Measurements from ENCODE around the gene RGS19. TPM values are rescaled to one million over a fixed set of nuclear protein-coding genes. Genes with fewer than 3 reads are reported as not detected.
A peak's percentile ranks its signal among the peaks of the same experiment; 100 is the strongest.
"Not testable (repeated sequence)": the region's sequence is repeated elsewhere in the genome, so short reads cannot be mapped to it uniquely, and the experiment has no call there.

Gene RGS19, protein sequence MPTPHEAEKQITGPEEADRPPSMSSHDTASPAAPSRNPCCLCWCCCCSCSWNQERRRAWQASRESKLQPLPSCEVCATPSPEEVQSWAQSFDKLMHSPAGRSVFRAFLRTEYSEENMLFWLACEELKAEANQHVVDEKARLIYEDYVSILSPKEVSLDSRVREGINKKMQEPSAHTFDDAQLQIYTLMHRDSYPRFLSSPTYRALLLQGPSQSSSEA
- 17.2 and 18.8 TPM in 2 replicates for total RNA-seq (2014; rRNA removed; shearing (Covaris generic))

DNA sequence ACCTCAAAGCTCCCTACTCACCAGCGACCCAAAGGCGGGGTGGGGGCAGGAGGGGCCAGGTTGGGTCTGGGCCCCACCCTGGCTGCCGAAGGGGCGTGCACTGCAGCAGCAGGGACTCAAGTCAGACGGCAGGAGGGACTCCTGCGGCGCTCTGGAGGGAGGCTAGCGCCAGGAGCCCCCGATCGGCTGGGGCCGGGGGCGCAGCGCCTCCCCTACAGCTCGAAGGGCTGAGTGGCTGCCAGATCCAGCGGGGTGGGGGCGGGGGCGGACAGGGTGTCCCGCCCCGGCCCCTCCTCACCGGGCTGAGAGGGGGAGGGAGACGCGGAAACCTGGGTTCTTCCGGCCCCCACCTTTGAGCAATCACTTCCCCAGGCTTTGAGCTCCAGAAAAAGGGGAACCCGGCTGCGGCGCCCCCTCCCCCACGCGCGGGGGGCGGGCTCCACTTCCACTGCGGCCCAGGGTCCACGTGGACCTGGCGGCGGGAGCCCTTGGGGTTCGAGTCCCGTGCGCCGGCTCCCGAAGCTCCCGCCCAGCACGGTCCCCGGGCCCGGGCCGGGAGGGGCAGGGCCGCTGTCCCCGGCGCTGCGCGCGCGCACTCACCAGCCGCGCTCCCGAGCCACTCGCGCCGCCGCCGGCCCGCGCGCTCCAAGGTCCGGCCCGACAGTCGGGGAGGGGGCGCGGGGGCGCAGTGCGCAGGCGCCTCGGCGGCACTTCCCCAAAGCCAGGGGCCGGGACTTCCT, at the start of gene RGS19:
TSS of gene RGS19 (minus strand) at position 246 of the 740 bp plus-strand sequence. CDS start 2,632 bp downstream, outside the sequence.
- H3K36me3 ChIP-seq = no peaks in the 10 kb centered on the region
- peaks cover 15% of the 10 kb centered on the region for H3K27me3 ChIP-seq
- H3K4me1 ChIP-seq = peaks cover 21% of the 10 kb centered on the region
- DNase-seq = peak; percentile 76 to 86
- H3K4me3 ChIP-seq = peak within 1 kb of the TSS; percentile 73
- peak within 1 kb of the TSS; percentile 4; the same call in 1 of the 2 replicates for H3K27ac ChIP-seq
- H3K9me3 ChIP-seq (replicated peaks) = no peaks in the 10 kb centered on the region

DNA sequence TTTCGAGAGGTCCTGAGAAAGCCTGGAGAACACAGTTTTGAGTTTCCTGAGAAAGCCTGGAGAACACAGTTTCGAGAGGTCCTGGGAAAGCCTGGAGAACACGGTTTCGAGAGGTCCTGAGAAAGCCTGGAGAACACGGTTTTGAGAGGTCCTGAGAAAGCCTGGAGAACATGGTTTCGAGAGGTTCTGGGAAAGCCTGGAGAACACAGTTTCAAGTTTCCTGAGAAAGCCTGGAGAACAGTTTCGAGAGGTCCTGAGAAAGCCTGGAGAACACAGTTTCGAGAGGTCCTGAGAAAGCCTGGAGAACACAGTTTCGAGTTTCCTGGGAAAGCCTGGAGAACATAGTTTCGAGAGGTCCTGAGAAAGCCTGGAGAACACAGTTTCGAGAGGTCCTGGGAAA, 44.2 kb upstream of the RGS19 start:
- H3K27ac ChIP-seq, H3K4me3 ChIP-seq: not testable (repeated sequence)

DNA sequence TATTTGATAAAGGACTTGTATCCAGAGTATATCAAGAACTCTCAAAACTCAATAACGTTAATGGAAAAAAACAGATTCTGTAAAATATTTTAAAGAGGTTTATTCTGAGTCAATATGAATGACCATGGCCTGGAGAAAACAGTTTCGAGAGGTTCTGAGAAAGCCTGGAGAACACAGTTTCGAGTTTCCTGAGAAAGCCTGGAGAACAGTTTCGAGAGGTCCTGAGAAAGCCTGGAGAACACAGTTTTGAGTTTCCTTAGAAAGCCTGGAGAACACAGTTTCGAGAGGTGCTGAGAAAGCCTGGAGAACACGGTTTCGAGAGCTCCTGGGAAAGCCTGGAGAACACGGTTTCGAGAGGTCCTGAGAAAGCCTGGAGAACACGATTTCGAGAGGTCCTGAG, 43.6 kb upstream of the RGS19 start:
- not testable (repeated sequence) for DNase-seq; H3K4me1 ChIP-seq; H3K27ac ChIP-seq; H3K9me3 ChIP-seq (replicated peaks); H3K36me3 ChIP-seq; H3K4me3 ChIP-seq
- peaks cover 11% of the 10 kb centered on the region; the same call in 1 of the 2 replicates for H3K27me3 ChIP-seq

More for the DNA sequence above, 44.2 kb upstream of the RGS19 start:
- not testable (repeated sequence) for DNase-seq; H3K4me1 ChIP-seq; H3K9me3 ChIP-seq (replicated peaks); H3K36me3 ChIP-seq
- peaks cover 11% of the 10 kb centered on the region; the same call in 1 of the 2 replicates for H3K27me3 ChIP-seq

DNA sequence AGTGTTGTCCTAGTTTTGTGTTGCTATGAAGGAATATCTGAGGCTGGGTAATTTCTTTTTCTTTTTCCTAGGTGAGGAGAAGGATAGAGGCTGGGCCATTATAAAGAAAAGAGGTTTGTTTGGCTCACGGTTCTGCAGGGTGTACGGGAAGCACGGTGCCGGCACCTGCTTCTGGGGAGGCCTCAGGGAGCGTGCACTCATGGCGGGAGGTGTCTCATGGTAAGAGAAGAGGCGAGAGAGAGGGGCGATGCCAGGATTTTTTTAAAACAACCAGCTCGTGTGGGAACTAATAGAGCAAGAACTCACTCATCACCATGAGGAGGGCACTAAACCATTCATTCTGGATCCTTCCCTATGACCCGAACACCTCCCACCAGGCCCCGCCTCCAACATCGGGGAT, 42.3 kb upstream of the RGS19 start:
- no peak for DNase-seq
- H3K36me3 ChIP-seq = no peaks in the 10 kb centered on the region
- H3K4me3 ChIP-seq = no peak overlapping the region
- peaks cover 11% of the 10 kb centered on the region; the same call in 1 of the 2 replicates for H3K27me3 ChIP-seq
- no peak overlapping the region for H3K27ac ChIP-seq
- no peaks in the 10 kb centered on the region for H3K4me1 ChIP-seq
- no peaks in the 10 kb centered on the region for H3K9me3 ChIP-seq (replicated peaks)

DNA sequence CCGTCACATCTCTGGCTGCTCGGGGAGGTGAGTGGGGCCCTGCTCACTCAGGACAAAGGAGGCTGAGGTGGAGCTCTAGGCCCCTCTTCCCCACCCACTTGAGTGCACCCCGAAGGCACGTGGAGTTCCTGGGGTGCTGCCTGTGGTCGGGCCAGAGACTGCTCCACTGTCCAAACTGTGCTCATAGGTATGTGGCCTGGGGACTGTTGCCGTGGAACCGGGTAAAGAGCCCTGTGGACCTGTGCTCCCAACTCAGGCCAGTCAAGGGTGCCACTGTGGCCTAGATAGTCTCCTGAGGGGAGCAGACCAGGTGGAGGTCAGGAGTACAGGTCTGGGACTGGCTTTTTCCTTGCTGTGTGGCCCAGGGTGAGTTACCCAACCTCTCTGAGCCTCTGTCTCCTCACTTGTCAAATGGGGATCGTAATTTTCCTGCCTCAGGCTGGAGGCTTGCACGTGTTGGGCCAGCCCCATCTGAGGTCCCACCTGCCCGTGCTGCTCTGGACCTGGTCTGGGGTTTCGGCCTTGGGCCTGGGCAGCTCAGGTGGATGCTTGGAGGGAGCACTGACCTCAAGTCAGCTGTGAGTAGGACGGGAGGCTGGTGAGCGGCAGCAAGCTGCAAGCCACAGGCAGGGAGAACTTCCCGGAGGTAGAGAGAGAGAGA, 40.5 kb upstream of the RGS19 start:
- H3K9me3 ChIP-seq (replicated peaks) = no peaks in the 10 kb centered on the region
- H3K27ac ChIP-seq = no peak overlapping the region
- peaks cover 17% of the 10 kb centered on the region for H3K27me3 ChIP-seq
- DNase-seq = peak; percentile 3 to 18
- no peaks in the 10 kb centered on the region for H3K4me1 ChIP-seq
- H3K4me3 ChIP-seq = no peak overlapping the region
- H3K36me3 ChIP-seq = no peaks in the 10 kb centered on the region

DNA sequence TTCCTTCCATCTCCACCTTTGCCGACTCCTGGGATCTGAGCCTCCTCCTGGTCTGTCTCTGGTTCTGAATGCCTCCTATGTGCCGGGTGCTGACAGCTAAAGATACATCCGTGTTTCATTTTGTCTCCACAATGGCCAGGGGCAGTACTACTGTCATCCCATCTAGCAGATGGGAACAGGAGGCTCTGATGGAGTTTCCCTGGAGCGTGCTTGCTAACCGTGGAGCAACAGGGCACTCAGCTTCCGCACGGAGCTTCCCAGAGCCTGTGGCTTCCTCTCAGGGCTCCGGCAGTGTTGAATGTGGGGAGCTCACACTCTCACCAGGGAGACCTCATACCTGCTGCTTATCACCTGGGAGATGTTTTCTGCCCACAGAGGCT, 40.0 kb upstream of the RGS19 start:
- Histone ChIP-seq H3K9me3 (replicated peaks) (no peaks in the 10 kb centered on the region), H3K27ac (no peak overlapping the region), H3K36me3 (no peaks in the 10 kb centered on the region), H3K27me3 (peaks cover 17% of the 10 kb centered on the region), H3K4me1 (no peaks in the 10 kb centered on the region), H3K4me3 (no peak overlapping the region)
- peak in 1 of 2 experiments; percentile 25 for DNase-seq

DNA sequence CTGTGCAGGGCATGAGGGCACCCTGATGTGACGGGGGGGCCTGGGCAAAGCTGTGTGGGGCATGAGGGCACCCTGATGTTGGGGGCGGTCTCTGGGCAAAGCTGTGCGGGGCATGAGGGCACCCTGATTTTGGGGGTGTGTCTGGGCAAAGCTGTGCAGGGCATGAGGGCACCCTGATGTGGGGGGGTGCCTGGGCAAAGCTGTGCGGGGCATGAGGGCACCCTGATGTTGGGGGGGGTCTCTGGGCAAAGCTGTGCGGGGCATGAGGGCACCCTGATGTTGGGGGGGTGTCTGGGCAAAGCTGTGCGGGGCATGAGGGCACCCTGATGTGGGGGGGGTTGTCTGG, 38.1 kb upstream of the RGS19 start:
- H3K27ac ChIP-seq; DNase-seq; H3K9me3 ChIP-seq (replicated peaks); H3K4me3 ChIP-seq; H3K36me3 ChIP-seq; H3K4me1 ChIP-seq: not testable (repeated sequence)
- H3K27me3 ChIP-seq = peaks cover 34% of the 10 kb centered on the region

DNA sequence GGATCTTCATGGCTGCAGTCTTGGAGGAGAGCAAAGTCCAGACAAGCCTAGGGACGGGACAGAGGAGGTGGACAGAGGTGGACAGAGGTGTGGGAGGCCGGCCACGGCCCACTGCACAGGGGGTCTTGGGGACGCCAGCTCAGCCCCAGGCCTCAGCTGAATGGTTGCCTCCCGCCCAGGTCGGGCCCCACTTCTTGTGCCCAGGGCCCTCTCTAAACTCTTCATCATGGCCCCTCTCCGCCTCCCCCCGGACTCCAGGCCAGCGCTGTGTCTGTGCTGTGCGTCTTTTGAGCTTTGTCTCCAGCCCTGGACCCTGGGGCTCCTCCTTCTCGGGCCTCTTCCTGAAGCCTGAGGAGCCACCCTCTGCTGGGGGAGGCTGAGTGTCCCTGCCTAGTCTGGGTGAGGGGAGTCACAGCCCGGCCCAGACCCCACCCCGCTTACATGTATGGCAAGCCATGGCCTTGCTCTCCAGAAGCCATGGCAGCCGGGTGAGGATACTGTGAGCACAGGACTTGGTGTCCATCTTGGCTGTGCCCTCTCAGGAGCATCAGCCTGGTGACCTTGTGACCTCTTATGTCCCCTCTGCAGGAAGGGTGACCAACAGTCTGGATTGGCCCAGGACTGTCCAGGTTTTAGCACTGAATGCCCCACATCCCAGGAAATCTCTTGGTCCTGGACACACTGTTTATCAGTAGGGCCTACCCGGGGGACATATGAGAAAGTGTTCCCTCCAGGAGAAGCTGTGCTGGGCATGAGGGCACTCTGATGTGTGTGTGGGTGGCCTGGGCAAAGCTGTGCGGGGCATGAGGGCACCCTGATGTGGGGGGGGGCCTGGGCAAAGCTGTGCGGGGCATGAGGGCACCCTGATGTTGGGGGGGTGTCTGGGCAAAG, 37.5 kb upstream of the RGS19 start:
- DNase-seq = no peak
- Histone ChIP-seq H3K4me1 (no peaks in the 10 kb centered on the region), H3K4me3 (no peak overlapping the region), H3K27me3 (peaks cover 38% of the 10 kb centered on the region), H3K9me3 (replicated peaks) (no peaks in the 10 kb centered on the region), H3K27ac (no peak overlapping the region), H3K36me3 (no peaks in the 10 kb centered on the region)

DNA sequence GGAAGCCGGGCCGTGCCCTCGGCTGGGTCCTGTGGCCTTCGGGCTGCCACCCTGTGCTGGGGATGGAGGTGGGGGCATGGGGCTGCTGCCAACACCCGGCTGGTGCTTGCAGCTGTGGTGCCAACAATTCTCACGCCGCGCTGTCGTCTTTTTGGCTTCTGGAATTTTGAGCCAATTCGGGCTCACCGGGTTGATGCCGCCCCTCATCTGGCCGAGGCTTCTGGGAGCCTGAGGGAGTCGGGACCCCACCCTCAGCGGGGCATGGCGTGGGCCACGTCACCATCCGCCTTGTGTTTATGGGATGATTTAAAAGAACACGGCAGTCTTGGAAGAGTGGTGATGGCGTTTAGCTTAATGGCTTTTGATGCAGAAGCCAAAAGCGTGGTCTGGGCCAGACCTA, 36.7 kb upstream of the RGS19 start:
- no peaks in the 10 kb centered on the region for H3K36me3 ChIP-seq
- no peaks in the 10 kb centered on the region for H3K4me1 ChIP-seq
- H3K27ac ChIP-seq = no peak overlapping the region
- DNase-seq = no peak
- H3K4me3 ChIP-seq = no peak overlapping the region
- H3K9me3 ChIP-seq (replicated peaks) = no peaks in the 10 kb centered on the region
- peaks cover 38% of the 10 kb centered on the region for H3K27me3 ChIP-seq

DNA sequence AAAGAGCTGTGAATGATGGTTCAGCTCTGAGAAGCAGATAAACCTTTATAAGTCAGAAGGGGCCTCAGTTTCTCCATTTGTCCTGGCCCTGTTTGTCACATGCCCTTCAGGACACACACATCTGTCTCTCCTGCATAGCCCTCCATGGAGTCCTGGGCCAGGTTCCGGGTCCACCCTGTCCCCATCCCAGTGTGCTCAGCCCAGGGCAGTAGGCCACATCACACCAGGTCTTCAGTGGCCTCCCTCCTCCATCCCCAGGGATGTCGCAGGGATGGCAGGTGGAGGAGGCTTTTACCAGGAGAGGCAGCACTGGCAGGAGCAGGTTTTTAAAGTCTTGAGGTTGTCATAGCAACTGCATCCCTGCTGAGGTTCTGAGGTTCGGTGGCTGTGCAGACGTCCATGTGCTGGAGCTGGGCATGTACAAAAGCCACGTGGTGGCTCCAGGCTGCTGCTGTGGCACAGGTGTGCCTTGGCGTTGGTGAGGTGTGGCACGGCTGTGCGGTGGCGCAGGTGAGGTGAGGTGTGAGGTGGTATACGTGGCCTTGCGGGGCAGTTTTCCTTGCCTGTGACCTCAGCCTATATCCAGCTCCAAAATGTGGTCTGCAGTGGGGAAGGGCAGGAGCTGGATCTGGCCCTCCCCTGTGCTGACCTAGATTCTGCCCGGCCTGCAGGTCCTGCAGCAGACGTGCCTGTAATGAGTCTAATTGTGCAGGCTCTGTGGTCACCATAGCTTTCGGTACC, 36.0 kb upstream of the RGS19 start:
- H3K27me3 ChIP-seq = peaks cover 40% of the 10 kb centered on the region
- no peaks in the 10 kb centered on the region for H3K4me1 ChIP-seq
- no peaks in the 10 kb centered on the region for H3K9me3 ChIP-seq (replicated peaks)
- H3K4me3 ChIP-seq = no peak overlapping the region
- H3K36me3 ChIP-seq = no peaks in the 10 kb centered on the region
- DNase-seq = no peak
- no peak overlapping the region for H3K27ac ChIP-seq

DNA sequence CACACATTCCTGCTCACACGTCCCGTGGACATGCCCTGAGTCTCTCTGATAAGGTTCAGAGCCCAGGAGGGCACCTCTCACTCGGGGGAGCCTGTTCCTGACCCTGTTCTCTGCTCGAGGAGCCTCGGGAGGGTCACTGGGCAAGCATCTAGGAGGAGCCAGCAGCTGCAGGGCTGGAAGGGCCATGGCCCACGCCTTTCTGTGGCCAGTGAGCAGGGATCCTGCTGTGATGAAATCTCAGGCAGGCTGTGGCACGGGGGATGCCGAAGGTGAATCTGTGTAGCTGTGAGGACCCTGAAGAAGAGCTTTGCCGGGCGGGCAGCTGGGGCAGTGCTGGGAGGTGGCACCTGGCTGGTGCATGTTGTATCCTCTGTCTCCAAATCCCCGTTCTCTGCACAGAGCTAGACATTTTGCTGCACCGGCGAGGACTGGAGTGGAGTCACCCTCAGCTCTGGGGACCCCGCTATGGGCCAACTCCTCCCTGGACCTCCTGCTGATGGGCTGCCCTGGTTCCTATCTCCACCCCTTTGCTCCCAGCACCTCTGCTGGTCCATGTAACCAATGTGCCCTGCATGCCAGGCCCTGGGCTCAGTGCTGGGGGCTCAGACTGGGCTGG, 35.1 kb upstream of the RGS19 start:
- peaks cover 49% of the 10 kb centered on the region for H3K27me3 ChIP-seq
- H3K4me1 ChIP-seq = no peaks in the 10 kb centered on the region
- no peak for DNase-seq

DNA sequence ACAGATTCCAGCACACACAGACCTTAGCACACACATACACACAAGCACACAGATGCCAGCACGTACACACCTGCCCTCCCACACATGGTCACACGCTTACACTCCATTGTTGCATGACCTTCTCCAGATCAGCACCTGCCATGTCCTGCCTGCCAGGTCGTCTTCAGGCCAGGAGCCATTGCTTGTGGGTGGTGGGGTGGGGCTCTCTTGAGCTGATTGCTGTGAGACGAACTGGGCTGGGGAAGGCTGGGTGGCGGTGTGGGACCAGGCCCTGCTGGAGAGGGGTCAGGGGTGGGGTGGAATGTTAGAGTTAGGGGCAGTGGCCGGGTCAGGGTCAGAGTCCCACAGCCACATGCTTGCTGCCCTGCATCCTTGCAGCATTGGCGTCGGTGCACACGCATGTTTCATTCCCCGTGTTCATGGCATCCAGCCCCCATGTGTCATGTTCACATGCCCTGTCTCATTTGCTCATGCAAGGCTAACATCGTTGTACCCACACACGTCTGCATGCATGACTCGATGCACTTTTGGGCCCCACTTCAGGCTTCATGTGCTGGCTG, 34.6 kb upstream of the RGS19 start:
- DNase-seq = no peak
- Histone ChIP-seq H3K4me1 (no peaks in the 10 kb centered on the region), H3K9me3 (replicated peaks) (no peaks in the 10 kb centered on the region)

More for the DNA sequence above, 35.1 kb upstream of the RGS19 start:
- H3K4me3 ChIP-seq = no peak overlapping the region
- H3K36me3 ChIP-seq = no peaks in the 10 kb centered on the region
- no peak overlapping the region for H3K27ac ChIP-seq
- no peaks in the 10 kb centered on the region for H3K9me3 ChIP-seq (replicated peaks)

DNA sequence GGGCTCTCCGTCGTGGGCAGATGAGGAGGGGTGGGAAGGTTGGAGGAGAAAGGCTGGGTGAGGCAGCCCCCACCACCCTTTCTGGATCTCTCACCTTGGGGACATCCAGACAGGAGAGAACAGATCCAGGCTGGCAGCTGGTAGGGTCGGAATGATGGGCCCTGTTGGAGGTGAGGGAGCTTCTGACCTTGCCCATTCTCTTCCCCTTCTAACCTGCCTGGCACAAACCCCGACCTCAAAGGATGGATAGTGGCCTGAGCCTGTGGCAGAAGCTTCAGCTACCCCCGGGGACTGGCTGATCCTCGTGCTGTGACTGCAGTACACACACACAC, 34.1 kb upstream of the RGS19 start:
- H3K9me3 ChIP-seq (replicated peaks) = no peaks in the 10 kb centered on the region
- H3K36me3 ChIP-seq = no peaks in the 10 kb centered on the region
- no peak for DNase-seq
- H3K4me3 ChIP-seq = no peak overlapping the region
- H3K27me3 ChIP-seq = peaks cover 58% of the 10 kb centered on the region
- no peaks in the 10 kb centered on the region for H3K4me1 ChIP-seq
- H3K27ac ChIP-seq = no peak overlapping the region

More for the DNA sequence above, 34.6 kb upstream of the RGS19 start:
- Histone ChIP-seq H3K36me3 (no peaks in the 10 kb centered on the region), H3K4me3 (no peak overlapping the region), H3K27me3 (peaks cover 53% of the 10 kb centered on the region), H3K27ac (no peak overlapping the region)
